Measurements from ENCODE around the gene SEMA6A. TPM values are rescaled to one million over a fixed set of nuclear protein-coding genes. Genes with fewer than 3 reads are reported as not detected.
"Not testable (repeated sequence)": the region's sequence is repeated elsewhere in the genome, so short reads cannot be mapped to it uniquely, and the experiment has no call there.

SEMA6A gene
- total RNA-seq, 1 donor: 0.21 TPM

GRCh38 chr5:116566251-116566650 is 8.4 kb downstream of the SEMA6A start:
- H3K4me1 ChIP-seq (ENCODE audit: insufficient read depth, low read length): no peaks in the 10 kb centered on the region
- H3K9me3 ChIP-seq (ENCODE audit: low read depth, low read length): no peaks in the 10 kb centered on the region
- H3K27me3 ChIP-seq (ENCODE audit: insufficient read depth, low read length): peaks cover 32% of the 10 kb centered on the region
- no peak overlapping the region for H3K4me3 ChIP-seq (ENCODE audit: low read length)

GRCh38 chr5:116564756-116565490 is 9.7 kb downstream of the SEMA6A start:
- H3K4me1 ChIP-seq (ENCODE audit: insufficient read depth, low read length): no peaks in the 10 kb centered on the region
- H3K27me3 ChIP-seq (ENCODE audit: insufficient read depth, low read length): peaks cover 19% of the 10 kb centered on the region
- no peak overlapping the region for H3K4me3 ChIP-seq (ENCODE audit: low read length)
- no peaks in the 10 kb centered on the region for H3K9me3 ChIP-seq (ENCODE audit: low read depth, low read length)

- Histone ChIP-seq H3K27me3 (ENCODE audit: insufficient read depth, low read length) (peaks cover 15% of the 10 kb centered on the region), H3K9me3 (ENCODE audit: low read depth, low read length) (no peaks in the 10 kb centered on the region), H3K4me3 (ENCODE audit: low read length) (no peak overlapping the region), H3K4me1 (ENCODE audit: insufficient read depth, low read length) (no peaks in the 10 kb centered on the region)
Observed at GRCh38 chr5:116564312-116564711, 10.3 kb downstream of the SEMA6A start.

GRCh38 chr5:116563736-116564308 is 10.8 kb downstream of the SEMA6A start:
- Histone ChIP-seq H3K4me1 (ENCODE audit: insufficient read depth, low read length) (no peaks in the 10 kb centered on the region), H3K4me3 (ENCODE audit: low read length) (no peak overlapping the region), H3K27me3 (ENCODE audit: insufficient read depth, low read length) (peaks cover 10% of the 10 kb centered on the region), H3K9me3 (ENCODE audit: low read depth, low read length) (no peaks in the 10 kb centered on the region)

- no peaks in the 10 kb centered on the region for H3K9me3 ChIP-seq (ENCODE audit: low read depth, low read length)
- no peaks in the 10 kb centered on the region for H3K27me3 ChIP-seq (ENCODE audit: insufficient read depth, low read length)
- H3K4me1 ChIP-seq (ENCODE audit: insufficient read depth, low read length): no peaks in the 10 kb centered on the region
- H3K4me3 ChIP-seq (ENCODE audit: low read length): no peak overlapping the region
Observed at GRCh38 chr5:116562669-116563068, 12.0 kb downstream of the SEMA6A start.

GRCh38 chr5:116561658-116562057 is 13.0 kb downstream of the SEMA6A start:
- Histone ChIP-seq H3K27me3 (ENCODE audit: insufficient read depth, low read length) (no peaks in the 10 kb centered on the region), H3K9me3 (ENCODE audit: low read depth, low read length) (no peaks in the 10 kb centered on the region), H3K4me1 (ENCODE audit: insufficient read depth, low read length) (no peaks in the 10 kb centered on the region), H3K4me3 (ENCODE audit: low read length) (no peak overlapping the region)

- Histone ChIP-seq H3K9me3 (ENCODE audit: low read depth, low read length) (no peaks in the 10 kb centered on the region), H3K4me3 (ENCODE audit: low read length) (no peak overlapping the region), H3K4me1 (ENCODE audit: insufficient read depth, low read length) (no peaks in the 10 kb centered on the region), H3K27me3 (ENCODE audit: insufficient read depth, low read length) (no peaks in the 10 kb centered on the region)
Observed at GRCh38 chr5:116559673-116560164, 14.9 kb downstream of the SEMA6A start.

- H3K9me3 ChIP-seq (ENCODE audit: low read depth, low read length): no peaks in the 10 kb centered on the region
- H3K4me3 ChIP-seq (ENCODE audit: low read length): no peak overlapping the region
- no peaks in the 10 kb centered on the region for H3K4me1 ChIP-seq (ENCODE audit: insufficient read depth, low read length)
- H3K27me3 ChIP-seq (ENCODE audit: insufficient read depth, low read length): no peaks in the 10 kb centered on the region
Observed at GRCh38 chr5:116559239-116559638, 15.4 kb downstream of the SEMA6A start.

- H3K27me3 ChIP-seq (ENCODE audit: insufficient read depth, low read length): no peaks in the 10 kb centered on the region
- H3K4me1 ChIP-seq (ENCODE audit: insufficient read depth, low read length): no peaks in the 10 kb centered on the region
- no peaks in the 10 kb centered on the region for H3K9me3 ChIP-seq (ENCODE audit: low read depth, low read length)
- H3K4me3 ChIP-seq (ENCODE audit: low read length): no peak overlapping the region
Observed at GRCh38 chr5:116557669-116558271, 16.9 kb downstream of the SEMA6A start.

GRCh38 chr5:116554764-116555163 is 19.9 kb downstream of the SEMA6A start:
- Histone ChIP-seq H3K4me1 (ENCODE audit: insufficient read depth, low read length) (no peaks in the 10 kb centered on the region), H3K27me3 (ENCODE audit: insufficient read depth, low read length) (no peaks in the 10 kb centered on the region), H3K4me3 (ENCODE audit: low read length) (no peak overlapping the region), H3K9me3 (ENCODE audit: low read depth, low read length) (no peaks in the 10 kb centered on the region)

GRCh38 chr5:116553366-116553765 is 21.3 kb downstream of the SEMA6A start:
- H3K4me1 ChIP-seq (ENCODE audit: insufficient read depth, low read length): no peaks in the 10 kb centered on the region
- H3K27me3 ChIP-seq (ENCODE audit: insufficient read depth, low read length): no peaks in the 10 kb centered on the region
- H3K4me3 ChIP-seq (ENCODE audit: low read length): no peak overlapping the region
- H3K9me3 ChIP-seq (ENCODE audit: low read depth, low read length): no peaks in the 10 kb centered on the region

GRCh38 chr5:116550082-116550481 is 24.5 kb downstream of the SEMA6A start:
- Histone ChIP-seq H3K4me3 (ENCODE audit: low read length) (no peak overlapping the region), H3K4me1 (ENCODE audit: insufficient read depth, low read length) (no peaks in the 10 kb centered on the region), H3K27me3 (ENCODE audit: insufficient read depth, low read length) (no peaks in the 10 kb centered on the region), H3K9me3 (ENCODE audit: low read depth, low read length) (peaks cover 17% of the 10 kb centered on the region)

- H3K27me3 ChIP-seq (ENCODE audit: insufficient read depth, low read length): no peaks in the 10 kb centered on the region
- no peak overlapping the region for H3K4me3 ChIP-seq (ENCODE audit: low read length)
- H3K9me3 ChIP-seq (ENCODE audit: low read depth, low read length): peaks cover 17% of the 10 kb centered on the region
- H3K4me1 ChIP-seq (ENCODE audit: insufficient read depth, low read length): no peaks in the 10 kb centered on the region
Observed at GRCh38 chr5:116546743-116547124, 27.9 kb downstream of the SEMA6A start.

GRCh38 chr5:116546033-116546742 is 28.4 kb downstream of the SEMA6A start:
- Histone ChIP-seq H3K4me3 (ENCODE audit: low read length) (no peak overlapping the region), H3K4me1 (ENCODE audit: insufficient read depth, low read length) (no peaks in the 10 kb centered on the region), H3K9me3 (ENCODE audit: low read depth, low read length) (peaks cover 17% of the 10 kb centered on the region), H3K27me3 (ENCODE audit: insufficient read depth, low read length) (no peaks in the 10 kb centered on the region)

- H3K27me3 ChIP-seq (ENCODE audit: insufficient read depth, low read length); H3K4me3 ChIP-seq (ENCODE audit: low read length); H3K4me1 ChIP-seq (ENCODE audit: insufficient read depth, low read length): not testable (repeated sequence)
- peaks cover 17% of the 10 kb centered on the region for H3K9me3 ChIP-seq (ENCODE audit: low read depth, low read length)
Observed at GRCh38 chr5:116545465-116545864, 29.2 kb downstream of the SEMA6A start.
